ENCODE data around the gene CLDN19.
A peak's percentile ranks its signal among the peaks of the same experiment; 100 is the strongest.
"Not testable (repeated sequence)": the region's sequence is repeated elsewhere in the genome, so short reads cannot be mapped to it uniquely, and the experiment has no call there.

The CLDN19 gene

GRCh38 chr1:42758641-42759040, 18.6 kb upstream of the CLDN19 start:
- DNase-seq, result no peak

GRCh38 chr1:42757892-42758275, 17.8 kb upstream of the CLDN19 start:
- no peak for DNase-seq

- DNase-seq, result no peak
Observed at GRCh38 chr1:42756956-42757891, 17.2 kb upstream of the CLDN19 start.

GRCh38 chr1:42753070-42753469, 13.0 kb upstream of the CLDN19 start:
- no peak for DNase-seq

GRCh38 chr1:42752284-42752683, 12.2 kb upstream of the CLDN19 start:
- DNase-seq, result no peak

- not testable (repeated sequence) for DNase-seq
Observed at GRCh38 chr1:42751511-42752070, 11.6 kb upstream of the CLDN19 start.

GRCh38 chr1:42750041-42750440, 10.0 kb upstream of the CLDN19 start:
- no peak for DNase-seq

- DNase-seq, result no peak
Observed at GRCh38 chr1:42748461-42749410, 8.7 kb upstream of the CLDN19 start.

- DNase-seq, result no peak
Observed at GRCh38 chr1:42748021-42748420, 8.0 kb upstream of the CLDN19 start.

GRCh38 chr1:42747125-42747524, 7.1 kb upstream of the CLDN19 start:
- DNase-seq, result peak; percentile 49

- DNase-seq, result no peak
Observed at GRCh38 chr1:42746436-42747105, 6.5 kb upstream of the CLDN19 start.

- no peak for DNase-seq
Observed at GRCh38 chr1:42745851-42746250, 5.8 kb upstream of the CLDN19 start.

GRCh38 chr1:42744148-42744413, 4.0 kb upstream of the CLDN19 start:
- DNase-seq, result no peak

GRCh38 chr1:42743317-42744147, 3.5 kb upstream of the CLDN19 start:
- no peak for DNase-seq

GRCh38 chr1:42742617-42743316, 2.7 kb upstream of the CLDN19 start:
- no peak for DNase-seq

- DNase-seq, result no peak
Observed at GRCh38 chr1:42742141-42742540, 2.1 kb upstream of the CLDN19 start.

GRCh38 chr1:42741706-42742105, 1.7 kb upstream of the CLDN19 start:
- DNase-seq, result no peak

- DNase-seq, result no peak
Observed at GRCh38 chr1:42740851-42741580, 980 bp upstream of the CLDN19 start.

GRCh38 chr1:42738678-42739226, 1.3 kb downstream of the CLDN19 start:
- no peak for DNase-seq

GRCh38 chr1:42737986-42738677, 1.9 kb downstream of the CLDN19 start:
- no peak for DNase-seq
